8988T (cell line): ENCODE measurements around the gene ATP11A.

Source experiments
- DNase-seq: peaks from one replicate; pipeline ENCODE4 v3.0.0; 2011

The ATP11A gene

DNA sequence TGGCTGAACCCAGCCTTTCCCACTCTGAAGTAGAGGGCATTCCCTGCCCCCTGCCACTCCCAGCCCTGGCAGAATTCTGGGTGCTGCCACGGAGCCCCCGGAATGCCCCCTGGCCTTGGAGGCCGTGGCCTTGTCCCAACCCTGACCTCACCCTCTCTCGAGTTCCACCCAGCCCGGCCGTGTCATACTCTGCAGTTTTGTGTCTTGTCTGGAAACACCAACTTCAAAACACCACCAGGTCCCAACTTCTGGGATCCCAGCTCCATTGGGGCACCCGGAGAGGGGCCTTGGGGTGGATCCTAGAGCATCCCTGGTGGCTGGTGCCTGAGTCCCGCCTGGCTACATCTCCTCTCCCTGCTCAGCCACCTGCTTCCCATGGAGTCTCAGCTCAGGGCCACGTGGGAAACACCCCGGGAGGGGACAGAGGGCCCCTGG, 197.7 kb downstream of the ATP11A start:
- DNase-seq, result no peak

DNA sequence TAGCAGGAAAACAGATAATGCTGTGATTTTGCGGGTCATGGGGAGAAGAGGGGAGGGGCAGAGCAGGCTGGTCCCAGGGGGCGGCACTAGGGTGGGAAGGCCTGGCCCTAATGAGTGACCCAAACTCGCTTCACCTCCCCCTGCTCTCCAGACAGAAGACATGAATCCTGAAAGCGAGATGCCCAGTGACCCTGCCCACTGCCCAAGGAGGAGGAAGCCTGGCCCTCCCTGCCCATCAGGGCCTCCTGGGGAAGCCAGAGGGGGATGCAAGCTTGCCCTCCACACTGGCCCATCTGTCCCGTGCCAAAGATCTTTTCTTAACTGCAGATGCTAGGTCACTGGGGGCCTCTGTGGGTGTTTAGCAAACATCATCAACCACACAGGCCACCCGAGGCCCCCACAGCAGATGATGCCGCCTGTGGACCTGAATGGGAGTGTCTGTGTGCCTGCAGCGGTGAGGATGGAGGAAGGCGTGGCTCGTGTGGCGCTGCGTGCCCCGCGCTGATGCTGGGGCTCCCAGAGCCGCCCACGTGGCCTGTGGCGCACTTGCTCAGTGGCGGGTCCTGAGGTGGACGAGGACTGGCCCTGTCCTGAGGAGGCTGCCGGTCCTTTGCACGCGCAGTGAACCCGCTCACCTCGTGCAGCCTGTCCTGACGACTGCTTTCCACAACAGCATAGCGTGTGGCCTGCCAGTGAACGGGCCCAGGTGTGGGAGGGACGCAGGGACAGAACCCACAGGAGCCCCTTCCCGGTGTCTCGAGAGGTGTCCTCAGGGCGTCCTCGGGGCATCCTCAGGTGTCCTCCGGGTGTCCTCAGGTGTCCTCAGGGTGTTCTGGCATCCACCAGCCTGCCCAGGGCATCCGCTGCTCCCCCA, 198.6 kb downstream of the ATP11A start:
- no peak for DNase-seq

DNA sequence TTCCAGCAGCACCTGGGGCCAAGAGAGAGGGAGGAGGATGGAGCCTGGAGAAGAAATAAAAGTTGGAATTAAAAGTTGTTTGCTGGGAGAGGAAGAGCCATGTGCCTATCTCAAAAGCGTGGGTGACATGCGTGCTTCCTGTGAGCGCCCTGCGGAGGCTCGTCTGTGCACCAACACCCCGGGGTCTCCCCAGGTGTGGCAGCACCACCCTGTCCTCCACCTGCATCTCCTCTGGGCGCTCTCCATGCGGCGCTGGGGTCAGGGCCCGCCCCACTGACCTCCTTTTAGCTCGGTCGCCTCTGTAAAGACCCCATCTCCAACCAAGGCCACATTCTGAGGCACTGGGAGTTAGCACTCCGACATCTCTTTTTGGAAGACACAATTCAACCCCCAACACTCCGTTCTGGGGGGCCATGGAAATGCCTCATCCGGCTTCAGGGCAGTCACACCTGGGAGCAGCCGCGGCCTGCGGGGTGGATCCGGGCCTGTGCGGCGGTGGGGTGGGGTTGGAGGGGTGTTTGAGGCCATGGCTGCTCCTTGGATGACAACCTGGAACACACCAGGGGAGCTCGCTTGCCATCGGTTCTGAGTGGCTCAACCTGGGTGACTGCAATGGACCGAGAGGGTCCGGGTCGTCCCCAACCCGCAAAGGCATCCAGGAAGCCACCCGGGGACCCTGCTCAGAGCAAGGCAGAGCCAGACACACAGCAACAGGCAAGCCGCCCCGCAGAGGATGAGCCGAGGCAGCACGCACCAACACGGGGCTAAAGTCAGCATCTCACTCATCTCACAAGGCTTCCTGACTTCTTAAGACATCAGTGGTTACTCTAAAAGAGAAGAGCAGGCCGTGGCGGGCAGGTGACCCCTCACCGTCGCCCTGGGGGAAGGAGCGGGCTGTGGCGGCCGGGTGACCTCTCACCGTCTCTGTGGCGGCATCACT, 199.8 kb downstream of the ATP11A start:
- DNase-seq, result no peak

DNA sequence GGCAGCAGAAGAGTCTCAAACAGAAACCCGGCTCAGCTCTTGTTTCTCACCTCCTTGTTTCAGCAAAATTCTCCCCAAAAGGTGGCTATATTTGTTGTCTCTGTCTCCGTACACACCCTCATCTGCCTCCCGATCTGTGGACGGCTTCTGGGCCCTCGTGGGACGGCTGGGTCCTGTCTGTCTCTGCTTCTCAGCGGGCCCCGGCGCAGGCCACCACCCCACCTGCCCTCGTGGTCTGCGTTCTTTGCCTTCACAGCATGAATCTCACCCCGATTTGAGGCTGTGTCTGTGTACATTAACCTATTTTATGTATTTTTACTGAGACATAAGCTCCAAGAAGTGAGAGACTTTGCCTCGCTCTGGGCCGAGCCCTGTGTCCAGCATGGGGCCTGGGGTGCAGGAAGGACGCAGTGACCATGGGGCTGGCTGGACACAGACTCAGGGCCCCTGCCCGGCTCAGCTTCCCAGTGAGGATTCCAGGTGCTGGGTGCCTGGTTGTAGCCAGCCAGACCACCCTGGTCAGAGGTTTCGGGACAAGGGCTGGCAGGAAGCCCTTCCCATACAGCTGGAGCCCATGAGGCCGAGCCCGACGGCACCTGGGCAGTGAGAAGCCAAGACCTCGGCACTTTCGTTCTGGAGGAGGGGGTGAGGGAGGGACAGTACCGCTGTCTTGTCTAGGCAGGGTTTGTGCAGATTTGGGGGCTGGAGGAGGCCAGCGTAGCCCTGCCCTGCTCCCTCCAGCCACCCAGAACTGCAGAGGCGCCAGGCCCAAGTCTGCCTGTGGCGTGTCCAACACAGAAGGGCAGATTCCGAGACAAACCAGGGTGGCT, 200.7 kb downstream of the ATP11A start:
- no peak for DNase-seq

DNA sequence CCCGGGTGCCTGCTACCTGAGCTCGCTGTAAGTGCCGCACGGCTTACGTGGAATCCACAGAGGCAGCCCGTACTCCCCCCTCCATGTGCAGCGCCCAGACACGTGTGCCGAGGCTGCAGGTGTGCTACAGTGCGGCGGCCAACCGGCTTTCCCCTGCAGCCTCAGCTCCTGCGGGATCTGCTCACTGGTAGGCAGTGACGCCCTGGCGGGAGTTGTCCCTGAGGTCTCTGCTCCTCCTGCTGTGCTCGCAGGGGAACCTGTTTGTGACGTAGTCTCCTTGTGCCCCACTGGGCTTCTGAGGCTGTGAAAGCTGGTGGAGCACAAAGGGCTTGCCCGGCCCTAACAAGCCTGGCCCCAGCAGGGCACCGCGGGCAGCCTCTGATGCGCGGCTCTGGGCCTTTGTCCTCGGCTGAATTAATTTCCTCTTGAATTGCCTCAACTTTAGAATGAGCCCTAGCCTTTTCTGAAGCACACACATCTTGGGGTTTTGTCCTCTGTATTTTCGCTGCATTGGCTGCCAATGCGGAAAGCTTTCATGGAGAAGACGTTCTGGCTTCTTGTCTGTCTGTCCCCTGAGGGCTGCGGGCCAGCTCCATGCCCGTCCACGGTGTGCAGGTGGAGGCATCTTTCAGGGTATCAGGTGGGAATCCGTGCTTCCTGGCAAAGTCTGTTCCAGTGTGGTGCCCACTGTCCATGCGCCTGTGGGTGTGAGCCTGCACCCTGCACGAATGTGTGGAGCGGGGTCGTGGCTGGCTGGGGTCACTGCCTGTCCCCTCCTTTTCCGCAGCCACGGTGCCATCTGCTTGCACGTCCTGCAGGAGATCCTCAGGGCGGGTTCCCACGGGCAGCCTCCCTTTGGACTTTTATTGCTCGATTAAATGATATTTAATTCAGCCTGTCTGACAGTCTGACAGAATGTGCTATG, 201.9 kb downstream of the ATP11A start:
- DNase-seq, result no peak

DNA sequence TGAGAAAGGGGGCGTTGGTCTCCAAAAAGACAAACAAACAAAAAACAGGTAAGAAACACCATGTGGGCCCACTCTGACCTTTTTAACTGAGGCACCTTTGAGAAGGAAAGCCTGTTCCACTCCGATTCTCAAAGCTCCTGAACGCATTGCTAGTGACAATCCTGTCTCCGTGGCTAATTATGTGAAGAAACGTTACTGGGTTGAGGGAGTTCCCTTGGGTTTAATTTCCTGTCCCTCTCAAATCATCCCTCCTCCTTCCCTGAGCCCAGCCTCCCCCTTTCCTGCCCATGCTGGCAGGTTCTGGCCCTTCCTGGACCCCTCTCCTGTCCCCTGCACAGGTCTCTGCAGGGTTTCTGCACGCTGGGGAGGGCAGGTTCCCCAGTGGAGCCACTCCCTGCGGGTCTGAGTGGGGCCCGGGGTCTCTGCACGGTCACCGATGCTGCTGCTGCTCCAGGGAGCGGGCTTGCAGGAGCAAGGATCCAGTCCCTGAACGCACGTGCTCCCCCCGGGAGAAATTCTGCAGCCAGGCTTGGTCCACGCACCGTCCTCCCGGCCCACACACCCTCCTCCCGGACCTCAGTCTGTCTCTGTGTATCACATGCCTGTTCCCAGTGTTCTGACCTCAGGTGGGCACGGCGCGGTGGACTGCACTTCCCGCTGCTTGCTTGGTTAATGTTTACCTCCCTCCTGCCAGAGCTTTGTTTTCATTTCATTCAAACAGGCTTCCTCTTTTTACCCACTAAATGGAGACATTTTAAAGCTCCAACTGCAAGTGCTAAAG, 202.8 kb downstream of the ATP11A start:
- DNase-seq, result no peak

DNA sequence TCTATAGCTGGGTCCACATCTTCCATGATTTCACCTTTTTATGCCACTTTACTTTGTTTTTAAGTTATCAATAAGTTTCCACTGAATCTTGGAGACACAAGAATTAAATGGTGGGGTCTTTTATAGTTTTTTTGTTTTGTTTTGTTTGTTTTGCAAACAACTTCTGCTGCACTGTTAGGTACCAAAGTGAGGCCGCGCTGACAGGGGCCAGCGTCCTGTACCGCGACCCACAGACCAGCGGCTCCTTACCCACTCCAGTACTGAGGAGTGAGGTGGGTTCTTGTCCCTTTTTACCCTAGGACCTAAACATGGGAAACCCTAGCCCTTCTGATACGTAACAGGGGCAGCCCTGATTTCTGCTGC, 203.3 kb downstream of the ATP11A start:
- no peak for DNase-seq

DNA sequence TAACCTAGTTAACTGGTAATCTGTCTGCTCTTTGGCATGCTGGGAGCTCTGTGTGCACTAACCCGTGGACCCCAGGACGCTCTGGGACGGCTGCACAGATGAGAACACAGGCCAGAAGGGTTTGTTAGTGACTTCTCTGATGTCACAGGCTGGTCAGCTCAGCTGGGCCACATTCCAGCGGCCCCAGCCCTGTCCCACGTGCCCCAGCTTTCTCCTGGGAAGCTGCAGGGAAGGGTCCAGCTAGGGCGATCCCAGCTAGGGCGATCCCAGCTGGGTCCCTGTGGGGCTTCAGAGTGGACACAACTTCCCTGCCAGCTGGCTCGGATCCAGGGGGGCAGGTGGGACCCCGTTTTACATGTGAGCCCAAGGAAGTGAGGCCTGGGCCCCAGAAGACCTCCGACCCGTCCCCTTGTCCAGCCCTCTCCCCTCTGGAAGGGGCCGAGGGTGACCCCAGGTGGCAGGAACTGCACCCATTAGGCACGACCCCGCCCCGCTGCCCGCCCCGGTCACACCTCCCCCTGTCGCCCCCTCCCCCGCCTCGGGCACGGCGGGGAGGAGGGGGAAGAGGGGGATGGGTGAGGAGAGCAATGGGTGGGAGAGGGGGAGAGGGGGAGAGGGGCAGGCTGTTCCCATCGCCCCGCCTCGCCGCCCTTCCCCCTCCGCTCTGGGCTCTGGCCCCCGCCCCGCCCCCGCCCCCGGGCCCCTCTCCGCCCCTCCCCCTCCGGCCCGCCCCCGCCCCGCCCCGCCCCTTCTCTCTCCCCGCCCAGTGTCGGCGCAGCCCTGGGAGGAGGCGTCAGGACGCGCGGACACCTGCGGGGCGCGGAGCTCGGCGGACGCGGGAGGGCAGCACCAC, 204.0 kb downstream of the ATP11A start:
- DNase-seq, result peak; percentile 88

DNA sequence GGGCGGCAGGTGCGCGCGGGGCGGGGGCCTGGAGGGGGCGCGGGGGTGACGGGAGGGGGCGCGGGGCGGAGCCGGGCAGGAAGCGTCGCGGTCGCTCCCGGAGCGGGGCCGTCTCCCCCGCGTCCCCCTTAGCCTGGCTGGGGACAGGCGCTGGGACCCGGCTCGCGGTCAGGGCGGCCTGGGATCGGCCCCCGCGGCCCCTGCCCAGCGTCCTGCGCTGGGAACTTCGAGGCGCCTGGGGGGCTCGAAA, 204.5 kb downstream of the ATP11A start:
- no peak for DNase-seq

DNA sequence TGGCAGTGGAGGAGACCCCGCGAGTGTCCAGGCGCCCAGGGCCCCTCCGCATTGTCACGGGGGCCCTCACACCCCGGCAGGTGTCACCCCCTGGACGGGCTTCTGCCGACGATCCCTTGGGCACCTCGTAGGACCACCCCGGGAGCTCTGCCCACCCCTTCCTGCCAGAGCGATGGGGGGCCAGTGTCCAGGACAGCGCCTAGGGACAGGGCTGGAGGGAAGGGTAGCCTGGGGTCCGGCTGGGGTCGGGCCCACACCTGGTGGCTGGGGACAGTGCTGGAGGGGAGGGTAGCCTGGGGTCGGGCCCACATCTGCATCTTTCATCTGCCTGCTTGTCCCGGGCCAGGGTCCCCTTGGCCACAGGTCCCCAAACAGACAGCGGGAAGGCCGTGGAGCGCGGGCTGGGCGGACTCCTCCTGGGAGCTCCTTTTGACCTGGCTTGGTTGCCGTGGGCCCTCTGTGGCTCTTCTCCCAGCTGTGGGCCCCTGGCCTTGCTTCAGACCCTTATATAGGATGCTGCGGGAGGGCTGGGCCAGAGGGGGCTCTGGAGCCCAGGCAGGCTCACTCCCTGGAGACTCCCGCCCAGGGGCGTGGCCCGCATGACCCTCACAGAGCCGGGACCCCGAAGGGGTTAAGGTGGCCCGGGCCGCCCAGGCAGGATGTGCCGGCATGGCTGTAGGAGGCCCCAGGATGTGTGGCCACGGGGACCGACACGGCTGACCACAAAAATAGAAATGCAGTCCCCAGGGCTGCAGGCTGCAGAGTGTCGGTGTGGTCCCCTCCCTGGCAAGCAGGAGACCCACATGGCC, 205.0 kb downstream of the ATP11A start:
- no peak for DNase-seq

DNA sequence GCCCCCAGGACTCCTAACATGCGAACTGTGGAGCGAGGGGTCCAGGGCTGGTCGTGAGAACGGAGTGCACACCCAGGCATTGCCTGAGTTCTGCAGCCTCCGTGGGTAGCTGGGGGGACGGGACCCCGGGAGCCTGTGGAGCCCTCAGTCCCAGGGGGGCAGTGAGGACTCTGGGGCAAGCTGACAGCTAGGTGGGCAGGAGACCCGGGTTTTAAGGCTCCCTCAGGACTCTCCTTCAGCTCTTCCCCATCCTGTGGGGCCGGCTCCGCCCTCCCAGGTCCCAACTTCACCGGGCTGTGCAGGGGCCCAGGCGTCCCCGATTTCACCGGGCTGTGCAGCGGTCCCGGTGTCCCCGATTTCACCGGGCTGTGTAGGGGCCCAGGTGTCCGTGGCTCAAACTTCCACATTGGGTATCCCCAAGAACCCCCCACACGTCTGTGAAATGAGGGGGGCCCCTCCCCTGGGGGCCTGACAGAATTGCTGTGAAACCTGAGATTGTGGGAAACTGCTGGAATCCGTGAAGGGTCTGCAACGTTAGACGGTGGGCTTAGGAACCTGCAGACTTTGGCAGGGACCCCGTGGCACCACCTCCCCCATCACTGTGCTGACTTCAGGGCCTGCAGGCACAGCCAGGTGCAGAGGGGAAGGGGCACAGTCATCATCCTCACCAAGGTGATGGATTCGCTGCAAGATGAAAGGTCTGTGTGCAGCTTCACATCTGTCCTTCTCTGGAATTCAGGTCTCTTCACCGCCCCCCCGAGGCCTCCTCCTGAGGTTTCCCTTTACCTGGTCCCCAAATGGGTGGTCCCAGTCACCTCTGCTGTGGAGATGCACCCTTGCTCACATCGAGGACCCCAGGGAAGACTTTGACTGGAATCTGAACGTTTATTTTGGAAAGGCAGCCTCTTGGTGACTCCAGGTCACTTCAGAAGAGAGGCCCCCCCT, 206.0 kb downstream of the ATP11A start:
- no peak for DNase-seq

DNA sequence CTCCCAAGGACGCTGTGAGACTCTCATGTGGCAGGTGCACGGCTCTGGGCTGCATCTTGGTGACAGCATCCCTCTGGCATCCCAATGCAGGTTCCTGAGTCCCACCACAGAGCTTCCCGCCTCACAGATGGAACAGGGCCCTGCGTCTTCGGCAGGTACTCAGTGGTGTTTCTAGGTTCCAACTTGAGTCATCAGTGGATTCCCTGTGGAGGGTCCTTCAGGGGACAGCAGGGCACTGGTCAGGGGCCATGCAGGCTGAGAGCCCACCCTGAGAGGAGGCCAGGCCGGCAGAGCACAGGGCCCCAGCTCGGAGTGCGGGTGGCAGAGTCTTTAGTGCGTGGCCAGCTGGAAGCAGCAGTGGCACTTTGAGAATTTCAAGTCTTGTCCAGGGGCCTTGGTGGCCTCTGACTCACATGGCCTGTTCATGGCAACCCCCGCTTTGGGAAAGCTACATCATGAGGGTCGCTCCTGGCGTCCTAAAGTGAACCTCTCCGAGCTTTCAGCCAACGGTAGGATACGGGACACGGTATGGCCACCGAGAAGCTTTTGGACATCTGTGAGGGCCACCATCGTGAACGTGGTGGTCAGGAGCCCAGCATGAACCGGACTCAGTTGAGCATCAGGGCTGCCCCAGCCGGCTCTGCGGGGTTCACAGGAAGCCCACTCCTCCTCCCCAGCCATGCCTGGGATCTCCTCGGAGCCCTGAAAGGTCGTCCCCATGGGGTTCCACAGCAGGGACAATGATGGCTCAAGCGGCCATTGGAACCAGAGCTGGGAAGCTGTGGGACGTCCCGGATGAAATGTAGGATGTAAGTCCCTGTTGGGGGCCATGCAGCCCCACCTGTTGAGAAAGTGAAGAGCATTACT, 207.1 kb downstream of the ATP11A start:
- DNase-seq, result no peak

DNA sequence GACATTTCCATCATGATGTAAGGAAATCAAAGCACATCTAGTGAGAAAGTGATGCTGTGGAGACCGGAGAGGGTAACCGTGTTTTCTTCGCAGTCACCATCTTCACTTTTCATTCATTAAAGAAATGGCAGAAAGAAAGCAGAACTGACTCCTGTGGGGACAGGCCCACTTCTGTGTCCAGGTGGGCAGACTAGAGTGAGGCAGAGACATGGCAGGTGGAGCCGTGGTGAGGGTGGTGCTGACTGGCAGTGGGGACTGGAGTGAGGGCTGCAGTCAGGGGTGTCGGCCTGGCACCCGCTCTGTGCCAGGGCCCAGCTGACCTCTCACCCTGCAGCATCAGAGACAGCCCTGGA, 207.7 kb downstream of the ATP11A start:
- no peak for DNase-seq

DNA sequence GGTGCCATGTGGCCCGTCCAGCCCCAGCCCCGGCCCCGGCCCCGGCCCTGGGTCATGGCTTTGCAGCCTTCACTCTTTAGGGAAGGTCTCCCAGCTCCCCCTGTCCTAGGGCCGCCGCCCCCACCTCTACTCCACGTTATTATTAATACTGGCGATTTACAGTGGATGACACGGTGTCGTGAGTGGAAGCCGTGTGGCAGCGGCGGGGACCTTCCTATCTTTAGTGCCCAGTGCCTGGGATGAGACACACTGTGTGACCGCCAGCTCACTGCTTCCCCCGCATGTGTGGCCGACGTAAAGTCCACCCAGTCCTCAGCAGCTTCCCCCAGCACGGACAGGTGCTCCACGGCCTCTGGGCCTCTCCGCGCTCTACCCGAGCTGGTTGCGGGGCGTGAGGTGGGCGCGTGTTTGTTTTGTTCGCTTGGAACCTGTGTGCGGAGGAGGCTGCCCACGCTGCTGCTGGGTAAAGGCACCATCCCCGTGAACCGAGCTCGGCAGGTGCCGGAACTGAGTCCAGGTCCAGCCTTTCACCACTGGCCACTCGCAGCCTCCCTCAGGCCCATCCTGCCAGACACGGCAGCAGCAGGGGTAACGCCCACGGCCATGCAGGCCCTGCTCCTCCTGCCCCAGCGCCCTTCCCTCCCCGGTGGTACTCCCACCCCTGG, 208.2 kb downstream of the ATP11A start:
- DNase-seq, result no peak

DNA sequence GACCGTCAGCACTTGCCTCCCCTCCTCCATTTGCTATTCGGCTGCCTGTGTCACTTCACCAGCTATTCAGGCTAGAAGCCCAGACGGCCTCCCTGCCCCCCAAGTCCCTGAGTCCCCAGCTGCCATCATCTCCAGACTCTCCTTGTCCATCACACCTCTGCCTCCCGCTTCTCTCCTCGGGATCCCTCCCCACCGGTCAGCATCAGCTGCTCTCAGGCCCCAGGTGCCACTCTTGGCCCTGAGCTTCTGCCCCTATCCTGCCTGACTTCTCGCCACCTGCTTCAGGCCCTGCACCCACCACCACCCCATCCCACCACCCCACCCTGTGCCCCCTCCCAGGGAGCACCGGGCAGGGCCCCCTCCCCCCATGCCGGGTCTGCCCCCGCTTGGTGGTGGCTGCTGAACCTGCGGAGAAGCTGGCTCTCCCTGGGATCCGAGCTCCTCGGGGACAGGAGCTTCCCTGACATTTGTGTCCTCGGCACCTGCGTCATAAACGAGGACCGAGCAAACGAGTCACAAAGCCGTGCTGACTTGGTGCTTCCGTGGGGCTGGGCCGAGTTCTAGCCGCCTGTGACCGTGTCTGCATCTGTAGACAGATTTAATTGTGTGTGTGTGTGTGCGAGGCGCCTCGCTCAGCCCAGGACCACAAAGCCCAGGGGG, 208.9 kb downstream of the ATP11A start:
- DNase-seq, result no peak
